ENCODE results near the gene SEMA5B. TPM values are rescaled to one million over a fixed set of nuclear protein-coding genes. Genes with fewer than 3 reads are reported as not detected.

SEMA5B gene
- polyA plus RNA-seq, 1 of the 3 experiments (the other 2 are of a cell fraction) = 0.43 TPM

DNA sequence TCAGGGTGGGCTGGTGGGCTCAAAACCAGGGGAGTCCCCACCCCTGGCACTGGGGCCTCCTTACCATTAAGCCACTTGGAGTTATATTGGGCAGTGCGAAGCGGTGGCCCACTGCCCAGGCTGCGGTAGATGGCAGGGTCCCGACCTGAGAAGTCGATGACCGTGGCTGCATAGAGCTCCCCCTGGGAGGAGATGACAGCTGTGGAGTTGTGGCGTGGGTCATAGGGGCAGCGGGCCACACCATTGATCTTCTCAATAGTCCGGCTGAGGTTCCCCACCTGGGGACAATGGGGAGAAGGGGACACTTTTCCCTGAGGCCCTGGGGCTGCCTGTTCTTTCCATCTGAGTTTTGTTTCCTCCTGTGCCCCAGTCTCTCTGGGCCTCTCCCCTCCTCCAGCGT is 99.8 kb downstream of the SEMA5B start:
- H3K9me3 ChIP-seq = no peaks in the 10 kb centered on the region
- H4K20me1 ChIP-seq (ENCODE audit: insufficient read depth) = no peaks in the 10 kb centered on the region
- WGBS (ENCODE audit: low lambda C conversion rate) = 82% methylated on average over 9 of the region's 10 CpGs
- POLR2A ChIA-PET = no interaction called here
- no peak overlapping the region for H3K9ac ChIP-seq
- H3K4me1 ChIP-seq (ENCODE audit: control insufficient read depth in 1 of 2, insufficient read depth in 2 of 2, low read depth in 1 of 2, low read length in 1 of 2) = peaks cover 0 to 23% of the 10 kb centered on the region in 2 experiments; a peak in 1 of 4 replicates
- H3K4me2 ChIP-seq = no peak overlapping the region
- H3K27ac ChIP-seq (ENCODE audit: low read depth in 2 of 2, low read length in 1 of 2) = no peak overlapping the region
- no peak for DNase-seq
- no peak overlapping the region for H3K4me3 ChIP-seq (ENCODE audit: low read depth in 2 of 2, low read length in 1 of 2)
- CTCF ChIA-PET = interaction anchor here (1.3 to 2.7 kb wide), 3 partner anchors 15 to 100 kb away, joined by 4 to 18 read pairs (median 12); partner anchors contain the start of gene SEMA5B
- H2AFZ ChIP-seq (ENCODE audit: low read depth) = no peak overlapping the region
- H3K9me2 ChIP-seq = no peaks in the 10 kb centered on the region
- no peak for TF ChIP-seq YY1 (IDR thresholded peaks at IDR 0.05; ENCODE audit: low read depth)
- TF ChIP-seq USF2 (IDR thresholded peaks at IDR 0.05; ENCODE audit: borderline replicate concordance, low read depth, low read length) = no peak
- no peak for TF ChIP-seq EP300 (IDR thresholded peaks at IDR 0.05; ENCODE audit: borderline replicate concordance in 1 of 2, low read depth in 1 of 2, low read length in 1 of 2)
- no peaks in the 10 kb centered on the region for H3F3A ChIP-seq (replicated peaks; ENCODE audit: insufficient read depth)
- no peaks in the 10 kb centered on the region for H3K79me2 ChIP-seq (ENCODE audit: insufficient read depth)
- no peaks in the 10 kb centered on the region for H3K36me3 ChIP-seq (replicated peaks in 1 of 2; ENCODE audit: control insufficient read depth in 1 of 2, insufficient read depth in 2 of 2, low read length in 1 of 2)
- H3K27me3 ChIP-seq (ENCODE audit: insufficient read depth) = no peaks in the 10 kb centered on the region; the same call in 1 of the 2 replicates

GRCh38 chr3:122926811-122927210 is 100.8 kb downstream of the SEMA5B start:
- no peaks in the 10 kb centered on the region for H3K36me3 ChIP-seq (replicated peaks in 1 of 2; ENCODE audit: control insufficient read depth in 1 of 2, insufficient read depth in 2 of 2, low read length in 1 of 2)
- H2AFZ ChIP-seq (ENCODE audit: low read depth) = no peak overlapping the region
- TF ChIP-seq JUND (IDR thresholded peaks at IDR 0.05) (no peak), RXRA (IDR thresholded peaks at IDR 0.05; ENCODE audit: borderline replicate concordance, low read depth) (no peak), RFX5 (IDR thresholded peaks at IDR 0.05; ENCODE audit: low read length) (no peak), SMC3 (IDR thresholded peaks at IDR 0.05; ENCODE audit: low read depth, low read length) (no peak), MEF2A (IDR thresholded peaks at IDR 0.05; ENCODE audit: borderline replicate concordance, low read depth) (no peak), YY1 (IDR thresholded peaks at IDR 0.05; ENCODE audit: low read depth) (no peak), POLR2AphosphoS5 (IDR thresholded peaks at IDR 0.05; ENCODE audit: low read depth, low read length) (no peak), TAF1 (IDR thresholded peaks at IDR 0.05; ENCODE audit: borderline replicate concordance, low read depth, low read length) (no peak), CHD2 (IDR thresholded peaks at IDR 0.05; ENCODE audit: low read length, partially characterized antibody) (no peak), FOXJ3 (CRISPR knock-in tag; IDR thresholded peaks at IDR 0.05) (no peak), GATA2 (CRISPR knock-in tag; IDR thresholded peaks at IDR 0.05) (no peak), ELF1 (IDR thresholded peaks at IDR 0.05) (no peak), RAD21 (IDR thresholded peaks at IDR 0.05; ENCODE audit: low read length) (no peak)
- TF ChIP-seq, protein P1, sequence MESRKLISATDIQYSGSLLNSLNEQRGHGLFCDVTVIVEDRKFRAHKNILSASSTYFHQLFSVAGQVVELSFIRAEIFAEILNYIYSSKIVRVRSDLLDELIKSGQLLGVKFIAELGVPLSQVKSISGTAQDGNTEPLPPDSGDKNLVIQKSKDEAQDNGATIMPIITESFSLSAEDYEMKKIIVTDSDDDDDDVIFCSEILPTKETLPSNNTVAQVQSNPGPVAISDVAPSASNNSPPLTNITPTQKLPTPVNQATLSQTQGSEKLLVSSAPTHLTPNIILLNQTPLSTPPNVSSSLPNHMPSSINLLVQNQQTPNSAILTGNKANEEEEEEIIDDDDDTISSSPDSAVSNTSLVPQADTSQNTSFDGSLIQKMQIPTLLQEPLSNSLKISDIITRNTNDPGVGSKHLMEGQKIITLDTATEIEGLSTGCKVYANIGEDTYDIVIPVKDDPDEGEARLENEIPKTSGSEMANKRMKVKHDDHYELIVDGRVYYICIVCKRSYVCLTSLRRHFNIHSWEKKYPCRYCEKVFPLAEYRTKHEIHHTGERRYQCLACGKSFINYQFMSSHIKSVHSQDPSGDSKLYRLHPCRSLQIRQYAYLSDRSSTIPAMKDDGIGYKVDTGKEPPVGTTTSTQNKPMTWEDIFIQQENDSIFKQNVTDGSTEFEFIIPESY (IDR thresholded peaks at IDR 0.05; ENCODE audit: borderline replicate concordance, low read depth) = no peak
- TF ChIP-seq, protein P2, sequence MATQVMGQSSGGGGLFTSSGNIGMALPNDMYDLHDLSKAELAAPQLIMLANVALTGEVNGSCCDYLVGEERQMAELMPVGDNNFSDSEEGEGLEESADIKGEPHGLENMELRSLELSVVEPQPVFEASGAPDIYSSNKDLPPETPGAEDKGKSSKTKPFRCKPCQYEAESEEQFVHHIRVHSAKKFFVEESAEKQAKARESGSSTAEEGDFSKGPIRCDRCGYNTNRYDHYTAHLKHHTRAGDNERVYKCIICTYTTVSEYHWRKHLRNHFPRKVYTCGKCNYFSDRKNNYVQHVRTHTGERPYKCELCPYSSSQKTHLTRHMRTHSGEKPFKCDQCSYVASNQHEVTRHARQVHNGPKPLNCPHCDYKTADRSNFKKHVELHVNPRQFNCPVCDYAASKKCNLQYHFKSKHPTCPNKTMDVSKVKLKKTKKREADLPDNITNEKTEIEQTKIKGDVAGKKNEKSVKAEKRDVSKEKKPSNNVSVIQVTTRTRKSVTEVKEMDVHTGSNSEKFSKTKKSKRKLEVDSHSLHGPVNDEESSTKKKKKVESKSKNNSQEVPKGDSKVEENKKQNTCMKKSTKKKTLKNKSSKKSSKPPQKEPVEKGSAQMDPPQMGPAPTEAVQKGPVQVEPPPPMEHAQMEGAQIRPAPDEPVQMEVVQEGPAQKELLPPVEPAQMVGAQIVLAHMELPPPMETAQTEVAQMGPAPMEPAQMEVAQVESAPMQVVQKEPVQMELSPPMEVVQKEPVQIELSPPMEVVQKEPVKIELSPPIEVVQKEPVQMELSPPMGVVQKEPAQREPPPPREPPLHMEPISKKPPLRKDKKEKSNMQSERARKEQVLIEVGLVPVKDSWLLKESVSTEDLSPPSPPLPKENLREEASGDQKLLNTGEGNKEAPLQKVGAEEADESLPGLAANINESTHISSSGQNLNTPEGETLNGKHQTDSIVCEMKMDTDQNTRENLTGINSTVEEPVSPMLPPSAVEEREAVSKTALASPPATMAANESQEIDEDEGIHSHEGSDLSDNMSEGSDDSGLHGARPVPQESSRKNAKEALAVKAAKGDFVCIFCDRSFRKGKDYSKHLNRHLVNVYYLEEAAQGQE (IDR thresholded peaks at IDR 0.05; ENCODE audit: low read depth, low read length) = no peak
- no peaks in the 10 kb centered on the region; the same call in 1 of the 2 replicates for H3K27me3 ChIP-seq (ENCODE audit: insufficient read depth)
- no peaks in the 10 kb centered on the region for H3K9me2 ChIP-seq
- no peaks in the 10 kb centered on the region for H3K9me3 ChIP-seq
- no peak overlapping the region for H3K9ac ChIP-seq
- no peak overlapping the region for H3K4me3 ChIP-seq (ENCODE audit: low read depth in 2 of 2, low read length in 1 of 2)
- H3K4me2 ChIP-seq = no peak overlapping the region
- no peaks in the 10 kb centered on the region for H3K79me2 ChIP-seq (ENCODE audit: insufficient read depth)
- no peak overlapping the region for H3K27ac ChIP-seq (ENCODE audit: low read depth in 2 of 2, low read length in 1 of 2)
- WGBS (ENCODE audit: low lambda C conversion rate) = 95% methylated on average over 3 of the region's 3 CpGs
- no peak for DNase-seq
- H4K20me1 ChIP-seq (ENCODE audit: insufficient read depth) = no peaks in the 10 kb centered on the region
- ChIA-PET CTCF (interaction anchor here (1.1 kb wide), 1 partner anchor 100 kb away, joined by 3 read pairs; the partner anchor contains the start of gene SEMA5B), POLR2A (no interaction called here)
- peaks cover 0 to 23% of the 10 kb centered on the region in 2 experiments; a peak in 1 of 4 replicates for H3K4me1 ChIP-seq (ENCODE audit: control insufficient read depth in 1 of 2, insufficient read depth in 2 of 2, low read depth in 1 of 2, low read length in 1 of 2)
- H3F3A ChIP-seq (replicated peaks; ENCODE audit: insufficient read depth) = no peaks in the 10 kb centered on the region
